H1 (cell line): ENCODE results near the gene ATP1A3. TPM values are rescaled to one million over a fixed set of nuclear protein-coding genes. Genes with fewer than 3 reads are reported as not detected.

ENCODE experiments used
- CTCF ChIP-seq, 3 experiments: IDR thresholded peaks; 1 replicate in 2 of 3; 2 replicates in 1 of 3; pipeline versions ENCODE4 v1.5.1 to v1.6.1; 2011; ENCODE audit warnings: low read length in 3 of 3, mild to moderate bottlenecking in 3 of 3, inconsistent platforms in 2 of 3, low read depth in 1 of 3, moderate library complexity in 1 of 3; ENCODE audit not compliant: insufficient read depth in 1 of 3; ENCODE audit errors: control extremely low read depth in 1 of 3
- JUND ChIP-seq: IDR thresholded peaks from 2 replicates; pipeline ENCODE4 v1.6.1; 2011; ENCODE audit warnings: mild to moderate bottlenecking, improper control_type of control experiment, low read length
- TAF1 ChIP-seq: IDR thresholded peaks from 2 replicates; pipeline ENCODE4 v1.6.1; 2011; ENCODE audit warnings: mild to moderate bottlenecking, low read depth, low read length
- polyA plus RNA-seq, 7 experiments: library from polyadenylated mRNA; depleted of rRNA in 3 of 7; stranded (reverse) in 5 of 7; unstranded in 2 of 7; fragments of >200 nt in 5 of 7; fragments of 200-250 nt in 2 of 7; gene quantifications; 1 replicate in 5 of 7; 2 replicates in 1 of 7; 4 replicates in 1 of 7; pipeline versions ENCODE4 v1.2.1 to v1.2.3, GENCODE V29; 2011 to 2013; ENCODE audit warnings: missing spikeins in 2 of 7, mixed read lengths in 2 of 7
- total RNA-seq: library from RNA; stranded (reverse); fragmentation: NEBNext Ultra II Directional; extraction: Animal tissue kit (Norgen Biotek cat#: 25700); gene quantifications from 2 replicates; pipeline ENCODE4 v1.2.1, GENCODE V29; 2021

The ATP1A3 gene
- total and polyA plus RNA-seq, 2 of the 8 experiments (the other 6 are each of a cell fraction or from before 2014, with no cell fraction given): 11.1 to 41.2 TPM

- TF ChIP-seq JUND (peak; percentile 53; the same call in 1 of the 2 replicates), TAF1 (peak; percentile 43; the same call in 1 of the 2 replicates), CTCF (IDR thresholded peaks at IDR 0.05; ENCODE audit: control extremely low read depth in 1 of 3, insufficient read depth in 1 of 3, low read depth in 1 of 3, low read length in 3 of 3) (peak; percentile 89 to 100 (median 100))
Observed at GRCh38 chr19:42028304-42029216, 34.5 kb upstream of the ATP1A3 start (continued).
